Thyroid gland (tissue), 4 donors: ENCODE measurements around the gene PARD3B.

ENCODE experiments used
- CTCF ChIP-seq, 6 experiments: fragments of 200-600 bp in 3 of 6; fragments of 450-650 bp in 3 of 6; sonication (generic) in 3 of 6; IDR thresholded peaks; one replicate each; pipeline ENCODE4 v1.5.1; 2016 to 2019; ENCODE audit warnings: antibody characterized with exemption in 6 of 6, mild to moderate bottlenecking in 2 of 6, inconsistent platforms in 1 of 6, moderate library complexity in 1 of 6
- POLR2A ChIP-seq, 2 donors: fragments of 450-650 bp; IDR thresholded peaks; one replicate each; pipeline ENCODE4 v1.6.1; 2017; ENCODE audit warnings: antibody characterized with exemption in 2 of 2, mild to moderate bottlenecking in 2 of 2, moderate library complexity in 1 of 2

DNA sequence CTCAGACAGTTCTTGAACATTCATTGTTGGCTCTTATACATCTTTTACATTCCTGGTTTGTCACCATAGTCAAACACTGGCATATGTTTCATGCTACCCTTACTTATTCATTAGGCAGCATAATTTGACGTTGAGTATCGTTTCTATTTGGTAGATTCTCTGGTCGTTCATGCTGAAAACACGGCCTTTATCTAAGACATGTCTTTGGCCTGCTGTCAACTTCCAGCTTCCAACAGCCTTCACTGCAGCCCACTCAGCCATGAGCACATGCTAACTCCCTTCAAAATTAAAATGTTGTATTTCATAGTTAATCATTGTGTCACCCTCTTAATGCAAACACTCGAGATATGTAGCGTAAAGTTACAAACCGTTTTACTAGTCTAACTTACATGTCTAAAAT, 644.0 kb downstream of the PARD3B start:
- TF ChIP-seq POLR2A (IDR thresholded peaks at IDR 0.05) = no peak
- TF ChIP-seq CTCF (IDR thresholded peaks at IDR 0.05) = no peak
